Loucy (cell line): ENCODE measurements around the gene OTOS.

ENCODE experiments used
- H2AFZ ChIP-seq: fragments of 200-600 bp; sonication (generic); 2 replicates; pipeline ENCODE4 v1.6.0; 2016; ENCODE audit warnings: antibody characterized with exemption, mild to moderate bottlenecking, low read length, moderate library complexity
- H3F3A ChIP-seq: fragments of 200-600 bp; 2 replicates; pipeline ENCODE4 v1.6.0; 2016; ENCODE audit warnings: antibody characterized with exemption, low read depth, mild to moderate bottlenecking
- H3K27me3 ChIP-seq: fragments of 200-600 bp; sonication (generic); 2 replicates; pipeline ENCODE4 v1.6.1; 2014; ENCODE audit warnings: low read length, mild to moderate bottlenecking; ENCODE audit not compliant: insufficient read depth, poor library complexity, severe bottlenecking
- H3K36me3 ChIP-seq: fragments of 200-600 bp; sonication (generic); 2 replicates; pipeline ENCODE4 v1.6.1; 2016; ENCODE audit warnings: low read length; ENCODE audit not compliant: insufficient read depth
- H3K4me1 ChIP-seq: fragments of 200-600 bp; sonication (generic); 2 replicates; pipeline ENCODE4 v1.5.1; 2014; ENCODE audit warnings: low read length, mild to moderate bottlenecking; ENCODE audit not compliant: insufficient read depth, poor library complexity, severe bottlenecking
- H3K4me2 ChIP-seq: fragments of 200-600 bp; sonication (generic); 2 replicates; pipeline ENCODE4 v1.6.0; 2014; ENCODE audit warnings: antibody characterized with exemption, low read length, low read depth, mild to moderate bottlenecking; ENCODE audit not compliant: poor library complexity, severe bottlenecking
- H3K4me3 ChIP-seq: fragments of 200-600 bp; sonication (generic); 2 replicates; pipeline ENCODE4 v1.5.1; 2014; ENCODE audit warnings: low read length, mild to moderate bottlenecking, mixed read lengths; ENCODE audit not compliant: poor library complexity, severe bottlenecking
- H3K79me2 ChIP-seq: fragments of 200-600 bp; sonication (generic); 2 replicates; pipeline ENCODE4 v1.6.1; 2014; ENCODE audit warnings: low read length; ENCODE audit not compliant: insufficient read depth
- H3K9ac ChIP-seq: fragments of 200-600 bp; sonication (generic); 2 replicates; pipeline ENCODE4 v1.6.0; 2014; ENCODE audit warnings: mild to moderate bottlenecking, low read depth, low read length, moderate library complexity; ENCODE audit not compliant: poor library complexity, severe bottlenecking
- H3K9me2 ChIP-seq: fragments of 200-600 bp; sonication (generic); replicated peaks from 2 replicates; pipeline ENCODE4 v1.6.1; 2016; ENCODE audit warnings: low read depth, low read length, mixed read lengths
- H3K9me3 ChIP-seq: fragments of 200-600 bp; sonication (generic); 2 replicates; pipeline ENCODE4 v1.6.1; 2014; ENCODE audit warnings: mild to moderate bottlenecking, antibody characterized with exemption, low read length, low read depth; ENCODE audit not compliant: insufficient read depth
- H4K20me1 ChIP-seq: fragments of 200-600 bp; sonication (generic); 2 replicates; pipeline ENCODE4 v1.6.0; 2014; ENCODE audit warnings: antibody characterized with exemption, low read length, mild to moderate bottlenecking; ENCODE audit not compliant: insufficient read depth, poor library complexity, severe bottlenecking
- EZH2phosphoT487 ChIP-seq: fragments of 200-600 bp; IDR thresholded peaks from 2 replicates; pipeline ENCODE4 v1.6.1; 2018; ENCODE audit warnings: antibody characterized with exemption, mild to moderate bottlenecking, moderate library complexity, borderline replicate concordance
- TF ChIP-seq, protein P1 (sequence below): fragments of 200-600 bp; sonication (generic); conservative IDR thresholded peaks from 2 replicates; pipeline ENCODE4 v1.5.1; 2014; ENCODE audit warnings: mild to moderate bottlenecking, antibody characterized with exemption, low read length

The OTOS gene

DNA sequence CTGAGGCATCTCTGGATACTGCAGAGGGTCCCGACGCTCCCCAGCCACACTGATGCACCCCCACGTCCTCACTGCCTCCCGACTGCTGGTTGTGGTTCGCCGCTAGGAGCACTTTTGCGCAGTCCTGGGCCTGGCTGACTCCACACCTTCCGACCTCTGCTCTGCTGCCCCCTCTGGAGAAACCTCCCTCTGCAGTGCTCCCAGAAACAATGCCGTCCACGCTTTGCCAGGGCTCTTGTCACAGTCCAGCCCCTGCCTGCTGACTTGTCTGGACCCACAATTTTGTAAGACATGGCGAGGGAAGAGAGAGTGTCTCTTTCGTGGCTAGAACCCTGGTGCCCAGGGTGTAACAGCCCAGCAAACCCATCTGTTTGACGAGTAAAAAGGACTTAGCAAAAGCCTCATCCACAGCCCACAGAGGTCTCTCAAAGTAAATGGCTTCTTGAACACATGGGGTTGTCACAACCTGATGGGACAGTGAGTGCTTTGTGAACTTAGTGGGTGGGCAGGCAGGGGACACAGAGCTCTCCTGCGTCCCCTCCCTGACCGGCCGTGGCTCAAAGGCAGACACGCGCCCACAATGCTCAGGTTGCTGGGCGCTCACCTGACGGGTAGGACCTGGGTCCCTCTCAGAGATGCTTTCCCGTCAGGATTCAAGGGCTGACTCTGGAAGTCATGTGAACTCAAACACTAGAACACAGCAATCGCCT is 8.4 kb downstream of the OTOS start:
- peaks cover 19% of the 10 kb centered on the region for H3K4me1 ChIP-seq
- H3K79me2 ChIP-seq = peaks cover 21% of the 10 kb centered on the region
- no peak overlapping the region for H3K9ac ChIP-seq
- H4K20me1 ChIP-seq = no peaks in the 10 kb centered on the region
- H2AFZ ChIP-seq = no peak overlapping the region
- no peak overlapping the region for H3K4me2 ChIP-seq
- H3K4me3 ChIP-seq = no peak overlapping the region
- H3K36me3 ChIP-seq = peaks cover 46% of the 10 kb centered on the region; the same call in 1 of the 2 replicates
- H3K9me3 ChIP-seq = no peaks in the 10 kb centered on the region
- H3F3A ChIP-seq = no peaks in the 10 kb centered on the region
- no peak for TF ChIP-seq EZH2phosphoT487
- TF ChIP-seq, protein P1, sequence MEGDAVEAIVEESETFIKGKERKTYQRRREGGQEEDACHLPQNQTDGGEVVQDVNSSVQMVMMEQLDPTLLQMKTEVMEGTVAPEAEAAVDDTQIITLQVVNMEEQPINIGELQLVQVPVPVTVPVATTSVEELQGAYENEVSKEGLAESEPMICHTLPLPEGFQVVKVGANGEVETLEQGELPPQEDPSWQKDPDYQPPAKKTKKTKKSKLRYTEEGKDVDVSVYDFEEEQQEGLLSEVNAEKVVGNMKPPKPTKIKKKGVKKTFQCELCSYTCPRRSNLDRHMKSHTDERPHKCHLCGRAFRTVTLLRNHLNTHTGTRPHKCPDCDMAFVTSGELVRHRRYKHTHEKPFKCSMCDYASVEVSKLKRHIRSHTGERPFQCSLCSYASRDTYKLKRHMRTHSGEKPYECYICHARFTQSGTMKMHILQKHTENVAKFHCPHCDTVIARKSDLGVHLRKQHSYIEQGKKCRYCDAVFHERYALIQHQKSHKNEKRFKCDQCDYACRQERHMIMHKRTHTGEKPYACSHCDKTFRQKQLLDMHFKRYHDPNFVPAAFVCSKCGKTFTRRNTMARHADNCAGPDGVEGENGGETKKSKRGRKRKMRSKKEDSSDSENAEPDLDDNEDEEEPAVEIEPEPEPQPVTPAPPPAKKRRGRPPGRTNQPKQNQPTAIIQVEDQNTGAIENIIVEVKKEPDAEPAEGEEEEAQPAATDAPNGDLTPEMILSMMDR = peak; percentile 24; the same call in 1 of the 2 replicates
- H3K27me3 ChIP-seq = no peaks in the 10 kb centered on the region
- H3K9me2 ChIP-seq = no peaks in the 10 kb centered on the region

- H3K4me2 ChIP-seq = no peak overlapping the region
- H3K9me3 ChIP-seq = no peaks in the 10 kb centered on the region
- no peaks in the 10 kb centered on the region for H3K27me3 ChIP-seq
- peaks cover 21% of the 10 kb centered on the region for H3K79me2 ChIP-seq
- no peaks in the 10 kb centered on the region for H3K9me2 ChIP-seq
- peaks cover 46% of the 10 kb centered on the region; the same call in 1 of the 2 replicates for H3K36me3 ChIP-seq
- H3K4me1 ChIP-seq = peaks cover 14% of the 10 kb centered on the region
- H2AFZ ChIP-seq = no peak overlapping the region
- H3F3A ChIP-seq = no peaks in the 10 kb centered on the region
- TF ChIP-seq, protein P1 = no peak
- TF ChIP-seq EZH2phosphoT487 = no peak
- no peak overlapping the region for H3K9ac ChIP-seq
- H3K4me3 ChIP-seq = no peak overlapping the region
- no peaks in the 10 kb centered on the region for H4K20me1 ChIP-seq
Observed at GRCh38 chr2:240131296-240131695, 9.2 kb downstream of the OTOS start.

- H4K20me1 ChIP-seq = no peaks in the 10 kb centered on the region
- no peak overlapping the region for H2AFZ ChIP-seq
- H3K27me3 ChIP-seq = no peaks in the 10 kb centered on the region
- H3K9me2 ChIP-seq = no peaks in the 10 kb centered on the region
- TF ChIP-seq EZH2phosphoT487 = no peak
- TF ChIP-seq, protein P1 = no peak
- peaks cover 16% of the 10 kb centered on the region for H3K79me2 ChIP-seq
- H3K36me3 ChIP-seq = peaks cover 46% of the 10 kb centered on the region; the same call in 1 of the 2 replicates
- no peak overlapping the region for H3K9ac ChIP-seq
- no peaks in the 10 kb centered on the region for H3K9me3 ChIP-seq
- H3K4me2 ChIP-seq = no peak overlapping the region
- no peak overlapping the region for H3K4me3 ChIP-seq
- H3K4me1 ChIP-seq = peaks cover 14% of the 10 kb centered on the region
- no peaks in the 10 kb centered on the region for H3F3A ChIP-seq
Observed at GRCh38 chr2:240130393-240131195, 9.9 kb downstream of the OTOS start.
